ENCODE results near the gene DYNC1H1. TPM values are rescaled to one million over a fixed set of nuclear protein-coding genes. Genes with fewer than 3 reads are reported as not detected.
"Not testable (repeated sequence)": the region's sequence is repeated elsewhere in the genome, so short reads cannot be mapped to it uniquely, and the experiment has no call there.

Gene DYNC1H1
- total and polyA plus RNA-seq, 3 donors from 2014 or later = 313 to 691 (median 538) TPM

- Histone ChIP-seq H3K9me3 (no peaks in the 10 kb centered on the region), H3K27me3 (no peaks in the 10 kb centered on the region), H3K4me1 (no peaks in the 10 kb centered on the region), H3K27ac (no peak overlapping the region), H3K36me3 (ENCODE audit: low read depth, missing control alignments) (no peaks in the 10 kb centered on the region), H3K4me3 (no peak overlapping the region)
- intact Hi-C loops (cut with DNase I; ENCODE audit: low total_unique reads) = no loop called here
- WGBS, 2 donors = 75 to 77% methylated on average over 6 of the region's 6 CpGs
- TF ChIP-seq POLR2A (IDR thresholded peaks at IDR 0.05) = no peak
- TF ChIP-seq CTCF (IDR thresholded peaks at IDR 0.05) = no peak
- DNase-seq = no peak
These were observed 15.3 kb downstream of the DYNC1H1 start for GRCh38 chr14:101979666-101980065.

GRCh38 chr14:101980251-101980650 lies 15.9 kb downstream of the DYNC1H1 start:
- Histone ChIP-seq H3K27me3 (no peaks in the 10 kb centered on the region), H3K4me1 (no peaks in the 10 kb centered on the region), H3K4me3 (no peak overlapping the region), H3K36me3 (ENCODE audit: low read depth, missing control alignments) (no peaks in the 10 kb centered on the region), H3K27ac (no peak overlapping the region), H3K9me3 (no peaks in the 10 kb centered on the region)
- intact Hi-C loops (cut with DNase I; ENCODE audit: low total_unique reads) = no loop called here
- WGBS, 2 donors = 87 to 89% methylated on average over 10 of the region's 10 CpGs
- TF ChIP-seq CTCF (IDR thresholded peaks at IDR 0.05) = no peak
- TF ChIP-seq POLR2A (IDR thresholded peaks at IDR 0.05) = no peak
- DNase-seq = no peak

- H3K4me3 ChIP-seq = no peak overlapping the region
- peak; percentile 40 for DNase-seq
- no peaks in the 10 kb centered on the region for H3K9me3 ChIP-seq
- intact Hi-C loops (cut with DNase I; ENCODE audit: low total_unique reads) = no loop called here
- no peak for TF ChIP-seq CTCF (IDR thresholded peaks at IDR 0.05)
- TF ChIP-seq POLR2A (IDR thresholded peaks at IDR 0.05) = no peak
- H3K27me3 ChIP-seq = no peaks in the 10 kb centered on the region
- no peaks in the 10 kb centered on the region for H3K4me1 ChIP-seq
- no peaks in the 10 kb centered on the region for H3K36me3 ChIP-seq (ENCODE audit: low read depth, missing control alignments)
- WGBS, 2 donors = 7 to 32% methylated on average over 2 of the region's 2 CpGs
- H3K27ac ChIP-seq = no peak overlapping the region
These were observed 16.3 kb downstream of the DYNC1H1 start for GRCh38 chr14:101980700-101981099.

GRCh38 chr14:101982621-101983020 lies 18.2 kb downstream of the DYNC1H1 start:
- H3K9me3 ChIP-seq = no peaks in the 10 kb centered on the region

DNA sequence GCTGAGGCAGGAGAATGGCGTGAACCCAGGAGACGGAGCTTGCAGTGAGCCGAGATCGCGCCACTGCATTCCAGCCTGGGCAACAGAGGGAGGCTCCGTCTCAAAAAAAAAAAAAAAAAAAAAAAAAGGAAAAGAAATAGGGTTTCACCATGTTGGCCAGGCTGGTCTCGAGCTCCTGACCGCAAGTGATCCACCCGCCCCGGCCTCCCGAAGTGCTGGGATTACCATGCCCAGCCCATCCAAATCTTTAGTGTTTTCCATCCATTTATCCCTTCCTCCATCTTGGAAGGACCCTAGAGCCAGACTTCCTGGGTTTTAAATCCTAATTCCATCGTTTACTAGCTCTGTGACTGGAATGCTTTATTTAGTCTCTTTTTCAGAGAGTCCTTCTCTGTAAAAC lies 20.5 kb downstream of the DYNC1H1 start:
- H3K9me3 ChIP-seq; H3K4me3 ChIP-seq; DNase-seq; H3K27ac ChIP-seq; H3K4me1 ChIP-seq; H3K27me3 ChIP-seq; intact Hi-C loops (cut with DNase I; ENCODE audit: low total_unique reads); H3K36me3 ChIP-seq (ENCODE audit: low read depth, missing control alignments): not testable (repeated sequence)
- WGBS, 2 donors = 94 to 95% methylated on average over 12 of the region's 12 CpGs

More at GRCh38 chr14:101982621-101983020, 18.2 kb downstream of the DYNC1H1 start:
- 88% methylated on average over 6 of the region's 6 CpGs for WGBS, 2 donors
- H3K36me3 ChIP-seq (ENCODE audit: low read depth, missing control alignments) = no peaks in the 10 kb centered on the region
- TF ChIP-seq CTCF (IDR thresholded peaks at IDR 0.05) (no peak), POLR2A (IDR thresholded peaks at IDR 0.05) (no peak)
- no peak for DNase-seq
- H3K27me3 ChIP-seq = no peaks in the 10 kb centered on the region
- H3K27ac ChIP-seq = no peak overlapping the region
- H3K4me3 ChIP-seq = no peak overlapping the region
- intact Hi-C loops (cut with DNase I; ENCODE audit: low total_unique reads) = no loop called here
- no peaks in the 10 kb centered on the region for H3K4me1 ChIP-seq
